Measurements from ENCODE around the gene IFT74. TPM values are rescaled to one million over a fixed set of nuclear protein-coding genes. Genes with fewer than 3 reads are reported as not detected.

The IFT74 gene
- total RNA-seq, 2 donors from 2014 or later, result 12.5 to 41.4 TPM

DNA sequence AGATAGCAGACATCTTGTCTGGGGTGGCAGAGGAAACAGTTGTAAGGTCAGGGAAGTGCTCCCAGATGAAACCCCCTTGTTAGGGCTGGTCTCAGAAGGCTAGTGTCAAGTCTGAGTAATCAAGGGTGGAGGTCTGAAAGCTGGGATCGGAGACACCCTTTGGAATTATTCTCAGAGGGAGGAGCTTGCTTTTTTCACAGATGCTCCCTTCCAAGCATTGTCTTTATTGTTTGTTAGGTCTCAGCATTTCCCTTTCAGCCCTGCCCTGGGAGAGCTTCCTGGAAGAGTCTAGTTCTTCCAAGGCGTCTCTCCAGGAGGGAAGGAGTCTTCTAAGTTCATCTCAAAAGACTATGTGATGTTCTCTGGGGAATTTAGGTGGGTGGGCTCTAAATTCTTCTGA, 156.0 kb downstream of the IFT74 start:
- TF ChIP-seq, protein P1, sequence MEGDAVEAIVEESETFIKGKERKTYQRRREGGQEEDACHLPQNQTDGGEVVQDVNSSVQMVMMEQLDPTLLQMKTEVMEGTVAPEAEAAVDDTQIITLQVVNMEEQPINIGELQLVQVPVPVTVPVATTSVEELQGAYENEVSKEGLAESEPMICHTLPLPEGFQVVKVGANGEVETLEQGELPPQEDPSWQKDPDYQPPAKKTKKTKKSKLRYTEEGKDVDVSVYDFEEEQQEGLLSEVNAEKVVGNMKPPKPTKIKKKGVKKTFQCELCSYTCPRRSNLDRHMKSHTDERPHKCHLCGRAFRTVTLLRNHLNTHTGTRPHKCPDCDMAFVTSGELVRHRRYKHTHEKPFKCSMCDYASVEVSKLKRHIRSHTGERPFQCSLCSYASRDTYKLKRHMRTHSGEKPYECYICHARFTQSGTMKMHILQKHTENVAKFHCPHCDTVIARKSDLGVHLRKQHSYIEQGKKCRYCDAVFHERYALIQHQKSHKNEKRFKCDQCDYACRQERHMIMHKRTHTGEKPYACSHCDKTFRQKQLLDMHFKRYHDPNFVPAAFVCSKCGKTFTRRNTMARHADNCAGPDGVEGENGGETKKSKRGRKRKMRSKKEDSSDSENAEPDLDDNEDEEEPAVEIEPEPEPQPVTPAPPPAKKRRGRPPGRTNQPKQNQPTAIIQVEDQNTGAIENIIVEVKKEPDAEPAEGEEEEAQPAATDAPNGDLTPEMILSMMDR (IDR thresholded peaks at IDR 0.05), result no peak
- Histone ChIP-seq H3K36me3 (no peaks in the 10 kb centered on the region), H3K4me1 (ENCODE audit: control insufficient read depth in 1 of 2, low read depth in 2 of 2) (no peaks in the 10 kb centered on the region), H3K4me3 (no peak overlapping the region), H3K27ac (no peak overlapping the region), H3K9me3 (no peaks in the 10 kb centered on the region), H3K27me3 (replicated peaks; ENCODE audit: insufficient read depth) (no peaks in the 10 kb centered on the region)
- no peak for DNase-seq (ENCODE audit: low spot score)
- ATAC-seq (ENCODE audit: insufficient number of reproducible peaks, low FRiP score, low read depth), result no peak

Other genes with a start within 250 kb of the IFT74 start
- 10 to 100 TPM; 19.0 to 20.4 TPM for gene CAAP1, start 63.6 kb upstream of the IFT74 start, total RNA-seq
- 10 to 100 TPM; 33.2 to 34.1 TPM for gene PLAA, start 9.2 kb upstream of the IFT74 start, total RNA-seq
- not detected for gene LRRC19, start 49.3 kb downstream of the IFT74 start, total RNA-seq
- 10 to 100 TPM in 1 of 2 donors, 1 to 10 TPM in 1; 8.4 to 14.9 TPM for gene TEK, start 152.8 kb downstream of the IFT74 start, total RNA-seq